Measurements from ENCODE around the gene TMF1.

TMF1 gene

DNA sequence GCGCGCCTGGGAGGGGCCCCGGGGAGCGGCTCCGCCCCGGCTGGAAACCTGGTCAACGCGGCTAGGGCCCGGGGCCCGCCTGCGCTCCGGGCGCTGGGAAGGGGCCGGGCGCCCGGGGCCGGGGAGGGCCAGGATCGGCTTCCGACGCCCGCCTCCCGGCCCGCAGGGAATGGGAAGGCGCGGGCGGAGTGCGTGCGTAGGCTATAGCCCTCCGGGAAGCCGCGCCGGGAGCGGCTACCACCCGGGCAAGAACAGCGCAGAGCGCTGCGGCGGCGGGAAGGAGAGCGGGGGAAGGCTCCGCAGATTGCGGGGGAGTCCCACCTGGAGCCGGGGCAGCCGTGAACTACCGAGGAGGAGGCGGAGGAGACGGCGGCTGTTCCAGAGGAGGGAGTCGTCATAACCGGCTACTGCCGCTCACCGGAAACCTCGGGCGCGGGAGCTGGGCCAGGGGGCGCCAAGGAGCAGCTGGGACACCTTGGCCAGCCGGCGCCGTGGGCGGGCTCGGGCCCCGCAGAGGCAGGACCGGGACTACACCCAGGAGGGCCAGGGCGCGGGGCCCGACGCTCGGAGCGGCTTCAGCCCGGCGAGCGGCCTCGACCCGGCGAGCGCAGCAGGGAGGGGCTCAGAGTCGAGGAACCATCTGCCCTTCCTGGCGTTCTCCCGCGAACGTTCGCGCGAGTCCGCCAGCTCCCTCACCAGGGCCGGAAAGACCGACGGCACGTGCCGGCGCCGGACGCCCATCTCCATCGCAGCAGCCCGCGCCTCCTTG lies 38.7 kb downstream of the TMF1 start, which contains the start of gene EOGT:
Gene EOGT, minus strand, starts transcription at position 432 of the 769 bp plus-strand sequence. CDS start 3,838 bp downstream, outside the sequence.
- DNase-seq (ENCODE audit: low spot score) = peak; percentile 59

DNA sequence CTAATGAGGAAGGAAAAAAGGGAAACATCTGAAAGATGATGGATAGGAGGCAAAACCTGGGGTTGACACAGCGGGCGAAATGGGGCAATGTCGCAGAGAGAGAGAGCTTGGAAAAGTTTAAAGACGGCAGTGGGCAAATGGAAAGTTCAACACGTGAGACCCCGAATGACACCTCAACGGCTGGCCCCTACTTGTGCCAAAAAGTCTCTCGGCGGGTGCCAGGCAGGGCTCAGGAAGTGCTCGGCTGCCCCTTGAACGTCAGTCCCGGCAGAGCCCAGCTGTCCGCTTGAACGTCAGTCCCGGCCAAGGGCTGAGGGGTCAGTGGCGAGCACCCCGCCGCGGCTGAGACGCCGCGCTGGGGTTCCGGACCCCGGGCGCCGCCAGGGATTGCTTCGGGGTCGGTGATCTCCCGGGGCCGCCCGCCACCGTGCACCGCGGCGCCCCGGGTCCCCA lies 39.3 kb downstream of the TMF1 start:
- peak; percentile 31 for DNase-seq (ENCODE audit: low spot score)

DNA sequence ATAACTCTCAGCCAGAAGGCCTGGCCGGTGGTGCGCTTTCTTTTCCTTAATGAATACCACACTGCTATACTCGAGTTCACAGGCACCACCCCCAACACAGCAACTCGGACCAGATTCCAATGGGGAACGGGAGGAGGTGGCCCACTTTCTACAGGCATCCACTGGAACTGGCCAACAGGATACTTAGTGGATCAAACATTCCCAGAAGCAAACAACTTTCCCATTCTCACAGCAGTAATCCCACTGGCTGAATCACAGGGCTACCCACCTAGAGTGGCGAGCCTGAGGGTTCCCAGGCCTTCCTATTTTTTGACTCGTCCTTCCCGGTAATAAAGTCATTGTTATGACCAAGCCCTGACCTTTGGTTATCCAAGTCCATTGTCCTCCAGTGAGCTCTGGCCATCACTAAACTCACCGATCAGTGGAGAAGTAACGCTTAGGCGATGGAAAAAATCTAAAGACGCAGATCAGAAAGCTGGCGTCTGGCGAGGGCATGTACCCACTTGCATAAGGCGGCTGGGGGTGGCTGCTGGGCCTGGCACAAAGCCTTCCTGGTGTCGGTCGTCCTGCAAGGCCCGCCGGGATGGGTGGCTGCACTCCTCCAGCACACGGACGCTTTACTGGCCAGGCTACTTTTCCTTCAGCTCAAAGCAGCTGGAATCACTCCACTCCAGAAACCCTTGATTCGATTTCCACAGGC lies 39.9 kb downstream of the TMF1 start:
- no peak for DNase-seq (ENCODE audit: low spot score)

DNA sequence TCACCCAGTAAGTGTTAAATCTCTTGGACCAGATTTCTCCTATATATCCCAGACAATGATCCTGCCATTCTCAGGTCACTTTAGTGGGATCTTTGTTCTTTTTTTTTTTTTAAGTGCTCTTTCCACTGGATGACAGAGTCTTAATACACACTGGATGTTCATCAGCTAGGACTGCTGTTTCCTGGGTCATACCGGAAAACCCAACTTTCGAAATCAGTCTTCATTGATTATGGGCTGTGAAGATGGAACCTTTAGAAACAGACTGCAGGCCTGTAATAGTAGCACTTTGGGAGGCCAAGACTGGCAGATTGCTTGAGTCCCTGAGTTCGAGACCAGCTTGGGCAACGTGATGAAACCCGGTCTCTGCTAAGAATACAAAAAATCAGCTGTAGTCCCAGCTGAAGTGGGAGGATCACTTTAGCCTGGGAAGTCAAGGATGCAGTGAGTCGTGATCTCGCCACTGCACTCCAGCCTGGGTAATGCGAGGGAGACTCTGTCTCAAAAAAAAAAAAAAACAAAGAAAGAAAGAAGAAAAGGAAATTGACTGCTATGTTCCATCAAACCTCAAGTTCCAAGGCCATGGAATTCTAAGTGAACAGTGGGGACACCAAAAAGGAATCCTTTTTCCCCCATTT lies 40.9 kb downstream of the TMF1 start:
- DNase-seq (ENCODE audit: low spot score) = no peak

DNA sequence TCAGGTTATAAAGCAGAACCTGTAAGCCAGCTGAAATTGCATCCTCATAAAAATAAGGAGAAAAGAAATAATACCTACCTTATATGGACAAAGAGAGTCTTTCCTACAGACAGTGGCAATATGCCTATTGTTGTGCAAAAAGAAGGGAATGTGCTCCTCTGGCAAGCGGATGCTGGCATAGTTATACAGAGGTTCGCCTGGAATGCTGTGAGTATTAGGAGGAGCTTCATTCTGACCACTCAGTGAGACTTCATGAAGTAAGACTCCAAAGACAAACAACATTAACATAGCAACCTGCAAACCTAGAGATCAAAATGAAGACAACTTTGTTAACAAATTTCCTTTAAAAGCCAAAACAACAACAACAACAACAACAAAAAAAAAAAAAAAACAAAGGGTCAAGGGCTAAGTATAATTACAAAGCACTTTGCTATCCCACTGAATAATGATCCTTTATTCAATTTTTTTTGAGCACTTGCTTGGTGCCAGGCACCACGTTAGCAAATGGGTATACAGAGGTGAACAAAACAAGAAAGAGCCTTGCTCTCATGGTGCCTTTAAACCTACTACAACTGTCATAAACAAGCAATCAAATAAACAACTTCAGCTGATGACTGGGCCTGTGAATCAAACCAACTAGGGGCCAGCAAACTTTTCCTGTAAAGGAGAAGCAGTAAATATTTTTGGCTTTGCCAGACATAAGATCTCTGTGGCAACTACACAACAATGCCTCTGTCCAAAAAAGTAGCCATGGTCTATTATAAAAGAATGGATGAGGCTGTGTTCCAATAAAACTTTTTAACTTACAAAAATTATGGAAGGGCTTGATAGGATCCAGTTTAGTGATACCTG lies 42.3 kb downstream of the TMF1 start:
- DNase-seq (ENCODE audit: low spot score) = no peak

- DNase-seq (ENCODE audit: low spot score) = no peak
Observed at GRCh38 chr3:69008980-69009379, 43.2 kb downstream of the TMF1 start.

DNA sequence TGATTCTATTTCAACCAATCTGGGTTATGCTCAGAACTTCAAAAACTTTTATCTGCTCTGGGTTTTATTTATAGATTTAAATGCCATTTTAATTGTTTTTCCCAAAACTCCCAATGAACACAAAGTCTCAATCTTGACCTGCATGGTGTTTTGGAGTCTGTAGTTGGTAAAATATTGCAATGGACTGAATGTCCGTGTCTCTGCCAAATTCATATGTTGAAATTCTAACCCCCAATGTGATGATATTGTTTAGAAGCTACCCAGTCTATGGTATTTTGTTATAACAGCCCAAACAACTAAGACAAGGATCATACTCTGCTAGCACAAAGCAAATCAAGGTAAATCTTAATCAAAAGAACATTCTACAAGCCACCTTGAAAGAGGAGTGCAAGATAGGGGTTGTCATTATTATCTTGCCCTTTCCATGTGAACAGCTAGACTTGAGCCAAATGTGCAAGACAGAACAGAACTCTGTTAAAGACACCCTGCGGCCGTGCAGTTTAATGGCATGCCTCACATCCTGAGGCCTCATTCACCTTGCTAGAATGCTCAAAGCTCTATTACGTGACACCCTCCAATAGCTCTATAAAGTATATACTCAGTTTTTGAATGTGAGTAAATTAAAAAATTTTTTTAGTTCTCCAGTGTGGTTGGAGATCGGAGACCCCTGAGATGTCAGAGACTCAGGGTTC lies 46.2 kb downstream of the TMF1 start:
- no peak for DNase-seq (ENCODE audit: low spot score)

DNA sequence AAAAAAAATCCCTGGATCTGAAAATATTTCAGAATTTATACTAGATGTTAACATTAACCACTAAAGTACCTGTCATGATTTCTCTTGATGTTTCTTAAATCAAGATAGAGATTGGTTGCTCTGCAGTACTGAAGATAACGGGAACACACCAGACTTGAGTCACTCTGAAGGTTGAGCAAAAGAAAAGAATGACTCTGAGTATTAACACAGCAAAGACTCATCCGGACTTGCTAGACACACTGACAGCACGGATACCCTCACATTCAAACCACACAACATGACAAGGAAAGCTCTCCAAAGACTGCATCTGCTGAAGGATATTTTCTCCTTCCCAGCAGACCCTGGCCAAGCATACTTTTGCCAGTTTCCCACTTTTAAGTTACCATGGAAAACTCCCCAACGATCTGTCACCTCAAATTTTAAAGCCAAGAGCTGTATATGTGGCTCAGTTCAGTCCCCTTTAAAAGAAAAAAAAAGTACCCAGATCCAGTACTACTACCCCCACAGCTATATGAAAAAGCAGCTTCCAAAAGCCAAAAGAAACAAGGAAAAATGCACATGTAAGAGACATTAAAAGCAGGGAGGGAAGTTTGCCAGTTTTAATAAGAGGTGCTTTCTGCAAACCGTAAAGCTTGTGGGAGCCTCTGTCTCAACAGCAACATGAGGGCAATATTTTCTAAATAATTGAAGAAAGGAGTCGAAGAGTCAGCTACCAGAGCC lies 46.9 kb downstream of the TMF1 start:
- DNase-seq (ENCODE audit: low spot score) = no peak

DNA sequence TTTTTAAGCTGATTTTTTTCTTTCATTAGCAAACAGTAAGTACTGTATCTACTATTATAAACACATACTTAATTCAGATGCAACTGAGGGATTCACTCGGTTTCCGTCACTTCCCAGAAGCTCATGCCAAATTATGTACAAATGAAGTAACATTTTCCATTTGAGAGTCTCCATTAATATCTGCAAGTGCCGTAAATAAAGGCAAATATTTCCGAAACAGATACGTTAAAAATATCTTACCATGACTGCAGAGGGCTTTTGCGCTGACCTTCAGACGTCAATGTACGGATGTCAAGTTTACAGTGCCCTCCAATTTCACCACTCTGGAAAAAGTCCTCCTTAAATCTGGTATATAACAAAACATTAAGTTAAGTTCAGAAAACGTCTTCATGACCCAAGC lies 48.0 kb downstream of the TMF1 start:
- no peak for DNase-seq (ENCODE audit: low spot score)

GRCh38 chr3:68999605-69000004 lies 52.5 kb downstream of the TMF1 start:
- DNase-seq (ENCODE audit: low spot score) = no peak

DNA sequence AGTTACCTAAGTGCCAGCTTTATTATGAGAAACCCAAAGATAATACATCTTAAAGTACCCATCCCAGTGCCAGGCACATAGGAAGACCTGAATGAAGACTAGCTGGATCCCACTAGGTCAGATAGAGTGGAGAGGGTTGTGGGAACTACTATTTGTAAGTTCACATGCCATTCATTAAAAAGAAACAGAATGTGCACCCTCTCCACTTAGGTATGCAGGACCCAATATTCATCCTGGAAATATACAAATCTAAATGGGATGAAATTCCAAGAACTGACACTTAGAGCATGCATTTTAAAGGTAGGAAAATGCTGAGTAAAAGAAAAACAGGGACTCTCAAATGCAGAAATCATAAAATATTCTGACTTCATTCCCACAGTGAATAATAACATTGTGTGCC lies 53.0 kb downstream of the TMF1 start:
- no peak for DNase-seq (ENCODE audit: low spot score)

GRCh38 chr3:68997887-68998286 lies 54.2 kb downstream of the TMF1 start:
- DNase-seq (ENCODE audit: low spot score) = no peak

DNA sequence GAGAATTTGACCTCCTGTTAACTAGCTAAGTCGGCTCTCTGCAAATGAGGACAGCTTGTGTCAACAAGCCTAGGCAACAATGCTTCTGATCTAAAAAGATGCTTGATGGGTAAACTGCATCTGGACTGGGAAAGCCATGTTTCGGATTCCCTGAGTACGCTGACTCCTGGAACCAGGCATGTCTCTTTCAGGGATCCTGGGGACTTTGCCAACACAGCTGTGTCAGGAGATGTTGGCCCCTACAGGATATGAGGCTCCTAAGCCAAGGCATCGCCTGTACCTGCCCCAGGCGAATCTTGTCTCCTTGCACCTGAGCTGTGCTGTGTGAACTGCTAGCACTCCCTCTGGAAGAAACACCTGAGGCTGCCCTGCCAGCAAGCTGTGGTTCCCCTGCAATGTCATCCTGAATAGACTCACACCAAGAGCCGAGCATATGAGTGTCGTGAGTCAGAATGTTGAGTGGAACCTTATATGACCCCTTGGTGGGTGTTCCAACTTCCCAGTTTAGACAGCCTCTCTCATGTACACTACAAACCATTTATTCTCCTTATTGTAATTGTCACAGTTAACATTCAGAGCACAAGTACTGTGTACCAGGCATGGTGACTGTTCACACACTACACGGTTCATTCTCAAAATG lies 55.7 kb downstream of the TMF1 start:
- no peak for DNase-seq (ENCODE audit: low spot score)

GRCh38 chr3:68988740-68989139 lies 63.4 kb downstream of the TMF1 start:
- DNase-seq (ENCODE audit: low spot score) = no peak

GRCh38 chr3:68987322-68987721 lies 64.8 kb downstream of the TMF1 start:
- no peak for DNase-seq (ENCODE audit: low spot score)

GRCh38 chr3:68986496-68987208 lies 65.5 kb downstream of the TMF1 start:
- no peak for DNase-seq (ENCODE audit: low spot score)

DNA sequence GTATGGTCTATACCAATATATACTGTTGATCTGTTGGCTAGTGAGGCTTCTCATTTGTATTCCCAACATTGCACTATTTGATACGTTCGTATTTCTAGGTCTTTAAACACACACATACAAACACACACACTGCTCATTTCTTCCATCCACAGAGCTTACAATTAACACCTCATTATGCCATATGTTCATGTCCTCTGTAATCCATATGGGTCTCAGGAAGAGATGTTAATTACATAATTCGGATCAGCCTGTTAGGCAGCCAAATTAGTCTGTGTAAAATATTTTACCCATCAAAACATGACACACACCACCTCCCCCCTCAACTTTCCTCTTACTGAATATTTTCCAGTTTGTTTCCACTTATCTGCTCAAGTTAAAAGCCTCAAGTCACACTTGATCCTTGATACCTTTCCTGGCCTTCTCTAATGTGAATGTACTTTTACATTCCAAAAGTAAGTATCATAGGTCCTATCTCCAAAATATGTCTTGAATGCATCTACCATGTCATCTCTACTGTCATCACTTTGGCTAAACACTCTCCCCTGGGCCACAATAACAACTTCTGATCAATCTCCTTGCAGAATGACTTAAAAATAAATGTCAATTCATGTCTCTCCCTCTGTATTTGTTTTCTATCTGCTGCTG lies 66.9 kb downstream of the TMF1 start:
- no peak for DNase-seq (ENCODE audit: low spot score)

DNA sequence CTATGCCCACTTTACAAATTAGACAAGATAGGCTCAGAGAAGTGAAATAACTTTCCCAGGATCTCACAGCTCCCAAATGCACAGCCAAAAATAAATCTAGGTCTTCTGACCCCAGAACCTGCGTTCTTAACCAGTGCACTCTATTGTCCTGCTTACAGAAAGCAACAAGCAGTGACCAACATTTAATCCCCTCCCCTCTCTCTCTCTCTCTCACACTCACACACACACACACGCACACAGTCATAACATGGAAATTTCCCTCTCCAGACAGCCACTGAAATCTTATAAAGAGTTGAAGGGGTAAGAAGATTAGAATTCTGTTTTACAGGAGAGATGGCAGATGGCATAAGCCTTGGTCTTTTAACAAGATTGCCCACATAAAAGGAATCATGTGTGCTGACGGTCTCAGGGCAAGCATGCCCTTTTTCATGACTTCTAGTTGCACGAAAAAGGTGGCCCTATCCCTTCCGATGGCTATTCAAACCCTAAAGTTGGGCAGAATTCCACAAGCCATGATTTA lies 68.1 kb downstream of the TMF1 start:
- no peak for DNase-seq (ENCODE audit: low spot score)

All from HuH-7.5 (cell line).